Lower lobe of right lung (tissue), 2 donors: ENCODE results near the gene LILRB2. TPM values are rescaled to one million over a fixed set of nuclear protein-coding genes. Genes with fewer than 3 reads are reported as not detected.
"Not testable (repeated sequence)": the region's sequence is repeated elsewhere in the genome, so short reads cannot be mapped to it uniquely, and the experiment has no call there.

ENCODE experiments used
- ATAC-seq, 2 donors: fragments of 200-7000 bp; cut with Tn5 transposase; one replicate each; pipeline ENCODE4 v1.9.1; 2020 to 2022; ENCODE audit warnings: mild to moderate bottlenecking in 2 of 2, moderate library complexity in 2 of 2
- DNase-seq: peaks from one replicate; pipeline ENCODE4 v3.0.0-alpha.2; 2020
- H3K27ac ChIP-seq: fragments of 200-600 bp; one replicate; pipeline ENCODE4 v1.8.0; 2022
- H3K27me3 ChIP-seq: fragments of 200-600 bp; one replicate; pipeline ENCODE4 v1.8.0; 2022; ENCODE audit warnings: low read depth
- H3K36me3 ChIP-seq: fragments of 200-600 bp; one replicate; pipeline ENCODE4 v1.8.0; 2022; ENCODE audit warnings: mild to moderate bottlenecking
- H3K4me1 ChIP-seq: fragments of 200-600 bp; one replicate; pipeline ENCODE4 v1.8.0; 2022
- H3K4me3 ChIP-seq: fragments of 200-600 bp; one replicate; pipeline ENCODE4 v1.8.0; 2022; ENCODE audit warnings: mild to moderate bottlenecking
- H3K9me3 ChIP-seq: fragments of 200-600 bp; one replicate; pipeline ENCODE4 v1.8.0; 2022
- CTCF ChIP-seq: fragments of 200-600 bp; IDR thresholded peaks from one replicate; pipeline ENCODE4 v1.8.0; 2022; ENCODE audit warnings: antibody characterized with exemption, mild to moderate bottlenecking
- intact Hi-C: fragments of 100-400 bp; cut with DNase I; formaldehyde crosslinking; loops from one replicate; pipeline ENCODE4 v1.11.0; 2022
- total RNA-seq: library from RNA; stranded (reverse); fragmentation: NEBNext Ultra II Directional; extraction: Animal tissue kit (Norgen Biotek cat#: 25700); gene quantifications from one replicate; pipeline ENCODE4 v1.2.1, GENCODE V29; 2021
- donor health status: DM: no; HTN: yes; CAD: no; lungs with severe emphysema.

LILRB2 gene
- total RNA-seq, 1 donor from 2014 or later = 26.1 TPM

- peak; percentile 46 for DNase-seq
- H3K27ac ChIP-seq, H3K9me3 ChIP-seq, H3K4me1 ChIP-seq, H3K36me3 ChIP-seq, H3K27me3 ChIP-seq, H3K4me3 ChIP-seq, ATAC-seq, intact Hi-C loops: not testable (repeated sequence)
- TF ChIP-seq CTCF = peak; percentile 20
These were observed 42.0 kb upstream of the LILRB2 start for GRCh38 chr19:54322934-54323333.

DNA sequence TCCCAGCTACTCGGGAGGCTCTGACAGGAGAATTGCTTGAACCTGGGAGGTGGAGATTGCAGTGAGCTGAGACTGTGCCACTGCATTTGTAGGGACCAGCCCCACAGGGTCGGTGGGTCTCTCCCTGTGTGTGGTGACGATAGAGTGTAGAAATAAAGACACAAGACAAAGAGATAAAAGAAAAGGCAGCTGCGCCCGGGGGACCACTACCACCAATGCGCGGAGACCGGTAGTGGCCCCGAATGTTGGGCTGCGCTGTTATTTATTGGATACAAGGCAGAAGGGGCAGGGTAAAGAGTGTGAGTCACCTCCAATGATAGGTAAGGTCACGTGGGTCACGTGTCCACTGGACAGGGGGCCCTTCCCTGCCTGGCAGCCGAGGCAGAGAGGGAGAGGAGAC lies 41.4 kb upstream of the LILRB2 start:
- H3K27me3 ChIP-seq, ATAC-seq, H3K9me3 ChIP-seq, H3K4me3 ChIP-seq, H3K36me3 ChIP-seq, intact Hi-C loops, H3K4me1 ChIP-seq, H3K27ac ChIP-seq: not testable (repeated sequence)
- DNase-seq = peak; percentile 39

GRCh38 chr19:54319892-54320670 lies 39.2 kb upstream of the LILRB2 start:
- peaks cover 15% of the 10 kb centered on the region for H3K27me3 ChIP-seq
- no peak for TF ChIP-seq CTCF
- H3K9me3 ChIP-seq = no peaks in the 10 kb centered on the region
- H3K27ac ChIP-seq = no peak overlapping the region
- no peaks in the 10 kb centered on the region for H3K4me1 ChIP-seq
- H3K4me3 ChIP-seq = no peak overlapping the region
- intact Hi-C loops = no loop called here
- DNase-seq = peak; percentile 8
- no peak for ATAC-seq
- H3K36me3 ChIP-seq = no peaks in the 10 kb centered on the region

DNA sequence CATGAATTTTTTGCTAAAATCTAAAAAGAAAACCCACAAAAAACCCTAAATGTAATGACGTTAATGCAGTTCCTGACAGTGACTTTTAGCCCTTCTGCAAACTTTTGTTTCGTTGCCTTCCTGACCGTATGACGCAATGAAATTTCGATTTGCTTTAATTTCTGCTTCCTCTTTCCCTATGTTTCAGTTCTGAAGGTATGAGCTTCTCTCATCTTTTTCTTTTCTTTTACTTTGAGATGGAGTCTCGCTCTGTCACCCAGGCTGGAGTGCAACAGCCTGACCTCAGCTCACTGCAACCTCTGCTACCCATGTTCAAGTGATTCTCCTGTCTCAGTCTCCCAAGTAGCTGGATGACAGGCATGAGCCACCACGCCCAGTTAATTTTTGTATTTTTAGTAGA lies 38.1 kb upstream of the LILRB2 start:
- Histone ChIP-seq H3K36me3 (no peaks in the 10 kb centered on the region), H3K27me3 (peaks cover 15% of the 10 kb centered on the region), H3K27ac (peak overlapping the region; percentile 25), H3K4me3 (no peak overlapping the region), H3K4me1 (no peaks in the 10 kb centered on the region), H3K9me3 (no peaks in the 10 kb centered on the region)
- TF ChIP-seq CTCF = no peak
- no peak for DNase-seq
- intact Hi-C loops = no loop called here
- no peak for ATAC-seq

- H3K4me1 ChIP-seq = no peaks in the 10 kb centered on the region
- no peak overlapping the region for H3K4me3 ChIP-seq
- no peak overlapping the region for H3K27ac ChIP-seq
- no peaks in the 10 kb centered on the region for H3K36me3 ChIP-seq
- peaks cover 22% of the 10 kb centered on the region for H3K27me3 ChIP-seq
- no peak for ATAC-seq
- TF ChIP-seq CTCF = no peak
- DNase-seq = no peak
- H3K9me3 ChIP-seq = no peaks in the 10 kb centered on the region
- intact Hi-C loops = no loop called here
These were observed 37.0 kb upstream of the LILRB2 start for GRCh38 chr19:54317965-54318240.

DNA sequence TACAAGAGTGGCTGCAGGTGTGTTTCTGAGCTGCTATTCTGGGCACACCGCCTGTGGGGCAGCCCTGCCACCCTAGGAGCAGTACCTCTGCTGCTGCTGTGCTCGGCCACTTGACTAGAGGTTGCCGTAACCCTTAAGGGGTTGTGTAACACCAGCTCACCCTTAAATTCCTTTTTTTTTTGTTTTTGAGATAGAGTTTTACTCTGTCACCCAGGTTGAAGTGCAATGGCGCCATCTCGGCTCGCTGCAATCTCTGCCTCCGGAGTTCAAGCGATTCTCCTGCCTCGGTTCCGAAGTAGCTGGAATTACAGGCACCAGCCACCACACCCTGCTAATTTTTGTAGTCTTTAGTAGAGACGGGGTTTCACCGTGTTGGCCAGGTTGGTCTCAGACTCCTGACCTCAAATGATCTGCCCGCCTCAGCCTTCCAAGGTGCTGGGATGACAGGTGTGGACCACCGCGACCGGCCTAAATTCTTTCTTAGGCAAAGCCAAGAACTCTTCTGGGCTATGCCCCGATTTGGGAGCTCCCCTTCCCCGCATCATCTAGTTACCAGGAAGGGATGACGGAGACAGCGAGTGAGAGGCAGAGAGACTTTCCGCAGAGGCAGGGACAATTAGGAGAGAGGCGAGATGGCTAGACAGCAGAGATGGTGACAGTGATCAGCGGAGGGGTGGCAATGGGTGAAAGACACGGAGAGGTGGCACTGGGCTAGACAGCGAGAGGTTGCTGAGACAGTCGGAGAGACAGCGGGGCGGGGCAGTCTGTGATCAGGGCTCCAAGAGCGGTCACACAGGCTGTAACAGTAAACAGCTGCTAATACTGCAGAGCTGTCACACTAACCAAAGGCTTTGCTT lies 36.4 kb upstream of the LILRB2 start:
- DNase-seq = peak; percentile 69
- Histone ChIP-seq H3K4me1 (no peaks in the 10 kb centered on the region), H3K27ac (peak overlapping the region; percentile 59), H3K9me3 (no peaks in the 10 kb centered on the region), H3K4me3 (no peak overlapping the region), H3K27me3 (peaks cover 24% of the 10 kb centered on the region), H3K36me3 (no peaks in the 10 kb centered on the region)
- no peak for TF ChIP-seq CTCF
- intact Hi-C loops = no loop called here
- ATAC-seq = peak; percentile 70 to 76
